ENCODE data around the gene SORCS1.

GRCh38 chr10:106904209-106904608 is 260.3 kb downstream of the SORCS1 start:
- TF ChIP-seq CTCF (IDR thresholded peaks at IDR 0.05) (no peak), POLR2AphosphoS5 (IDR thresholded peaks at IDR 0.05) (no peak), POLR2A (IDR thresholded peaks at IDR 0.05) (no peak)
